Muscle of arm (tissue), 12 donors: ENCODE data around the gene ARMC12. TPM values are rescaled to one million over a fixed set of nuclear protein-coding genes. Genes with fewer than 3 reads are reported as not detected.

Source experiments
- DNase-seq: peaks from one replicate; pipeline ENCODE4 v3.0.0-alpha.2; 2013
- polyA plus RNA-seq, 12 donors: library from polyadenylated mRNA; unstranded; fragments of 120-200 nt; gene quantifications; one replicate each; pipeline ENCODE4 v1.2.1, GENCODE V29; 2013; ENCODE audit not compliant: insufficient read length in 12 of 12

ARMC12 gene
- polyA plus RNA-seq, 12 donors = 0.36 to 2.6 (median 0.89) TPM; not detected in 2

DNA sequence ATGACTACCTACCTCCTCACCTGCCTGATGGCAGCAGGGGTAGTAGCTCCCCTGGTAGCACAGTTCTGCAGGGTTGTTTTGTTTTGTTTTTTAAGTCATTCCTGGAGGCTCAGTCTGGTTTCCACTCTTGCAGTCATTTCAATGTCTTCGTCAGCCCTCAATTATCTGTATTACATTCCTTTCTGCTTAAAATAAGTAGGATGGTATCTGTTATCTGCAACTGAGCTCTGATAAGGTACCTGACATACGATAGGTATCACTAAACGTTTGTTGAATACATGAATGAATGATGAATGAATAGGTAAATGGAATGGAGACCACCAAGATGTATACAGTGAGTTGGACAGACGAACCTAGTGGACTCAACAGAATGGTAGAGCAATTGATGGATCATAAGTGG, 32.4 kb downstream of the ARMC12 start:
- DNase-seq = no peak

DNA sequence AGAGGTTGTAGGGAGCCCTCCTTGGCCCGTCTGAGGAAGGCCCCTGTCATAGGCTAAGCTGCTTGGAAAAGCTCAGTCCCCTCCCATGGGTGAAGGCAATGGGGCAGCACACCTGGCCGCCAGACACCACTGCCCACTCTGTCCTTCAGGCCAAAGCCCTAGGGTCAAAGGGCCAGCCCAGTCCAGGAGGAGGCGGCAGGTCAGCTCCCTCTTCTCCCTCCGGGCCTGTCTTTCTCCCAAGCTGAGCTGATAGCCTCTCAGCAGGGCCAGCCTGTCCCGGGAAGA, 34.5 kb downstream of the ARMC12 start:
- DNase-seq = no peak

DNA sequence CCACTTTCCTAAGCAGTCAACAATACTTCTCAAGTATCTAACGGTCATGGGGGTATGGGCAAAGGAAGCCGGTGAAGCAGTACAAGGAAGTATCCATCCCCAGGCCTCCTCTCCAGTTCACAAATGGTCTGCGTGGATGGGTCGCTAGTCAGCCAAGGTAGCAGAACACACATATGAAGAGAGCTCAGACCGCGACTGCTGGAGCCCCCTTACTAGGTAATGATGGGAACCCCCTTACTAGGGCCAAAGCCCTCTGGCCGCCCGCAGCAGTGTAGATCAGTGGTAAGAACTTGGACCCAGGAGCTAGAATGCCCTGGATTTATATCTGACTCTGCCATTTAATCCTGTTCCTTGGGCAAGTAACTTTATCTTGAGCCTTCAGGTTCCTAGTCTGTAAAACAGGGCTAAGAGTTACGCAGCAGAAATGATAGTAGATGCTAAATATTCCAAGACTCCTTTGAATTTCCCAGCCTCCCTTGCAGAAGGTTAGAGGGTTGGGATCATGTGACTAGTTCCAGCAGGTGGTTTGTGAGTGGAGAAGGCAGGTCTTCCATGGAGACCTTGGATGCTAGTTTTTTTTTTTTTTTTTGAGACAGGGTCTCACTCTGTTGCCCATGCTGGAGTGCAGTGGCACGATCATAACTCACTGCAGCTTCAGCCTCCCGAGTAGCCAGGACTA, 37.4 kb downstream of the ARMC12 start:
- no peak for DNase-seq

DNA sequence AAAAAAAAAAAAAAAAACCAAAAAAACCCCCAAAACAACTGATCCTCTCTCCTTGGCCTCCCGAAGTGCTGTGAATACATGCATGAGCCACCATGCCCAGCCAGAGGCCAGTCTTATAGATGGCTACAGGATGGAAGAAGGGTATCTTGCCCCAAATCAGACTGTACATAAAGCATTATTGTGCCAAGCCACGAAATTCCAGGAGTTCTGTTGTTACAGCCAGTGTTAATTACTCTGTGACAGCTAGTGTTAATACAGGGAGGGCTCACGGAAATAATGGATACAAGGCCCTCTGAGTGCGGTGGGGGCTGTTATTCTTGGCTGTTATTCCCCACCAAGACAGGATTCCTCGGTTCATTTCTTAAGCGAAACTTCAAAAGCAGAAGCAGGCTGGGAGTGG, 38.2 kb downstream of the ARMC12 start:
- DNase-seq = no peak

DNA sequence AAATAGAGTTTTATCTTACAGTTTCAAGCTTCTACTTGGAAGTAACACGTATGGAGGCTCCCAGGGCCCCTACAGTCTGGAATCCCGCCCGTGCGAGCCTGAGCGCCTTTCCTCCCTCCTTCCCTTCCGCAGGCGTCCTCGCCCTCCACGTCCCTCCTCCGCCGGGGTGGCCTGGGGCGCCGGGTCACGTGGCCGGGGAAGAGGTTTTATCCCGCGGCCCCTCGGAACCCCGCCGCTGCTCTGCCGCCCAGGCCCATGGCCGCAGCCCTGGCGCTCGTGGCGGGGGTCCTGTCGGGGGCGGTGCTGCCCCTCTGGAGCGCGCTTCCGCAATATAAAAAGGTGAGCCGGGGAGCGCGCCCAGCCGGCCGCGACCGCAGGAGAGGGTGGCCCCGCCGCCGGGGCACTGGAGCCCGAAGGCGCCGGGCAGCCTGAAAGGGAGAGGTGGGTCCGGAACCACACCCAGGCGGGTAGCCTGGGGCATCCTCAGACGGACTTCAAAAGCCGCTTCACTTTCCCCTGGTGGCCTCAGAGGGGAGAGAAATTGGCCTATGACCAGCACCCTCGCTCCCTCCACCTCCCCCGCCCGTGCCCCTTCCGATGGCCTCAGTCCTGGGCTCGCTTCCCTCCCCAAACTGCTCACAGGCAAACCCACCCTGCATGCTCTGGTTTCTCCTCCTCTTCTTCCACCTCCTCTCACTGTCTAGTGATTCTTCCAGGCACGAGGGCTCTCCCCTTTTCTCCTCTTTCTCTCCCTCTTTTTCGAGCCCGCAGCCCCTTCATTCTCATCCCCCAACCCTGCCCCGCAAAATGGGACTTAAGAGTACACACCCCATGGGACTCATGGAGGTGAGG, 39.8 kb downstream of the ARMC12 start, which contains the start of gene CLPSL2:
TSS of gene CLPSL2 (plus strand) at position 235 of the 852 bp plus-strand sequence. CDS start at position 256, 21 bp downstream.
- no peak for DNase-seq

DNA sequence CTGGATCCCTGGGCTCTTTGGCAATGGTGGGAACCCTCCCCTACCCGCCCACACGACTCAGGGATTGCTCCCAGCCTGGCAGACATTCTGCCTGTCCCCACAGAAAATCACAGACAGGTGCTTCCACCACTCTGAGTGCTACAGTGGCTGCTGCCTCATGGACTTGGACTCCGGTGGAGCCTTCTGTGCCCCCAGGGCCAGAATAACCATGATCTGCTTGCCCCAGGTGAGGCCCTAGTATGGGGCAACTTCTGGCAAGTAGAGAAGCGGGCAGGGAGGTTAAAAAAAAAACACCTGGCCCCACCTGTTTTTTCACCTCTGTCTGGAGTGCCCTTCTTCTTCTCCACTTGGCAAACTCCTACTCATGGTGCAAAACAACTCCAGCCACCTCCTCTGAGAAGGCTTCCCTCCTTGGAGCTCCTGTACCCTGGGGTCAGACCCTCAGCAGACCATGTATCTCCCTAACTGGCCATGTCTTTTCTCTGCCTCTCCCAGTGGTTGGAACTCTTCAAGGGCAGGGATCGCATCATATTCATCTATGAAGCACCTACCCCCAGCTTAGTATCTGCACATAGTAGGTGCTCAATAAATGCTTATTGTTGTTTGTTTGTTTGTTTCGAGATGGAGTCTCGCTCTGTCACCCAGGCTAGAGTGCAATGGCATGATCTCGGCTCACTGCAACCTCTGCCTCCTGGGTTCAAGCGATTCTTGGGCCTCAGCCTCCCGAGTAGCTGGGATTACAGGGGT, 40.7 kb downstream of the ARMC12 start:
- no peak for DNase-seq

DNA sequence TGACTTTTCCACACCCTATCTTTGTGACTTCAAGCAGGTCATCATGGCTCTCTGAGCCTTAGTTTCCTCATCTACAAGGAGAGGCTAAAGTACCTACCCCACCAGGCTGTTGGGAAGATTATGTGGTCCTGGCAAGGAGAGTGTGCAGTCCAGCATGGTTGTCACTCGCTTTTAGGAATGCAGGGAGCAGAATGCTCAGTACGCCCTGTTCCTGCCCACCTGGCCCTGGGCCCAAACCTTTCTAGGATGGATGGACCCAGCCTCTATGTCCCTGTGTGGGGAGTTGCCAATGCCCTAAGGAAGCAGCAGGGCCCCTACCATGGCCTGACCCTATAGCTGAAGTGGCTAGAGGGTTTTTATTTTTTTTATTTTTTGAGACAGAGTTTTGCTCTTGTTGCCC, 41.6 kb downstream of the ARMC12 start:
- DNase-seq = no peak

DNA sequence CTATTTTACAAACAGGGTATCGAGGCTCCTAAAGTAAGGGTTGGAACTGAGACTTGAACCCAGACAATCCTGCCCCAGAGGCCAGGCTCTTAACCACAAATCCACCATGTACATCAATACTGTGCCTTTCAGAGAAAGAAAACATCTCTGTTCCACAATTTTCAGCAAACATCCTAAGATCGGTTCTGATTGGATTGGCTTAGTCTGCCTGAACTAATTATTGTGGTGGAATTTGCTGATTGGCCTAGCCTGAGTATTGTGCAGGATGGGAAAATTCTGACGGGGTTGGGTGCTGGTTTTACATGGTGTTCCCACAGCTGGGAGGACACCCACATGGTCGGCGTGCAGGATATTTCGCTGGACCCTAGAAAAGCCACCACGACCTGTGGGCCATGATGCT, 43.9 kb downstream of the ARMC12 start, which contains the start of gene CLPSL1:
TSS of gene CLPSL1 (plus strand) at position 301 of the 400 bp plus-strand sequence. CDS start at position 393, 92 bp downstream.
- DNase-seq = no peak

DNA sequence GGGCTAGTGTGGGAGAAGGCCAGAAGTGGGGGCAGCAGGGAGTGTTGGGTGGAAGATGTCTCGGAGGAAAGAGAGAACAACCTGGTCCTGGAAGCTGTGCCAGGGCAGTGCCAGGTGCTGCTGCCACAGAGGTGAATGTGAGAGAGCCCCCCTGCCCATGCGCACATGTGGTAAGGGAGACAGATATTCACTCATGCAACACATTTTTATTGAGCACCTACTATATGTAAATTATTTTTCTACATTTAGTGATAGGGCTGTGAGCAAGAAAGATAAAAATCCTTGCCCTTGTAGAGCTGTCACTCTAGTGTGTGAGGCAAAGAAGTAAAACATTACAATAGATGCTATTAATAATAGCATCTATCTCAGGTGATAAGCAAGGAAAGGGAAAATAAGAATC, 44.5 kb downstream of the ARMC12 start:
- DNase-seq = no peak

DNA sequence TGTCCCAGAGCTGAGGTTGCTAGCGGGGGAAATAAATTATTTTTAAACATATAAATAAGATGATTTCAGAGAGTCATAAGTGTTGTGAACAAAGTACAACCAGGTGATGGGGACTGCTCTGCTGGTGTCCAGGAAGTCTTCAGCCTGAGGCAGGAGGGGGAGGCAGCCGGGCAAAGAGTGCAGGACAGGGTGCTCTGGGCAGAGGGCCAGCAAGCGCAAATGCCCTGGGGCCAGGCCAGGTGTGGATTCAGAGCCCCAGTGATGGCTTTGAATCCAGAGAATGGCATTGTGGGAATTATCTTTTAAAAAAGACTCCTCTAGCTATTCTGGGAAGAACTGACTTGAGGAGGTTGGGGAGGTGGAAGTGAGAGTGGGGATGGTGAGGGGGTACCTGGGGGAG, 45.6 kb downstream of the ARMC12 start:
- DNase-seq = no peak

DNA sequence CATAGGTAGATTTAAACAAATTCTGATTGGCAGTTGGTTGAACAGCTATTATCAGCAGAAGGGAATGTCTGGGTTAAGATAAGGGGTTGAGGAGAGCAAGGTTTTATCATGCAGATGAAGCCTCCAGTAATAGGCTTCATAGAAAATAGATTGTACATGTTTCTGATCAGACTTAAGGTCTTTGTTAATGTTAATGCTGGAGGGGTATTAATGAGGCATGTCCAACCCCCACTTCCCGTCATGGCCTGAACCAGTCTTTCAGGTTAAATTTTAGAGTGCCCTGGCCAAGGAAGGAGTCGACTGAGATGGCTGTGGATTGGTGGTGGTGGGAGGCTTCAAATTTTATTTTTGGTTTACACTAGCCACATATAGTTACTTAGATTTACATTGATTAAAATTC, 47.4 kb downstream of the ARMC12 start:
- DNase-seq = no peak

DNA sequence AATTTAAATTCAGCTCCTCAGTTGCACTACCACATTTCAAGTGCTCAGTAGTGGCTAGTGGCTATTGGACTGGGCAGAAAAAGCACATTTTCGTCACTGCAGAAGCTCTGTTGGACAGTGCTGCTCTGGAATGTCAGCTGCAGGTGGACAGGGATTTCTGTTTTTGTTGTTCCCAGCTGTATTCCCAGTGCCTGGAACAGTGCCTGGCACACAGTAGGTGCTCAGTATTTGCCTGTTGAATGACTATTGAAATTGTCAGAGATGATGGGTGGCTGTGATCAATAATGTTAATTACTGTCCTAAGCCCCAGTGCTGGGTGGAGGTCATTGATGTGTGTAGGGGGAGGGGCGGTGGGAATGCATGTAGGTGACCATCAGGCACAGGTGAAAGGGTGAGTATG, 49.4 kb downstream of the ARMC12 start:
- DNase-seq = no peak

DNA sequence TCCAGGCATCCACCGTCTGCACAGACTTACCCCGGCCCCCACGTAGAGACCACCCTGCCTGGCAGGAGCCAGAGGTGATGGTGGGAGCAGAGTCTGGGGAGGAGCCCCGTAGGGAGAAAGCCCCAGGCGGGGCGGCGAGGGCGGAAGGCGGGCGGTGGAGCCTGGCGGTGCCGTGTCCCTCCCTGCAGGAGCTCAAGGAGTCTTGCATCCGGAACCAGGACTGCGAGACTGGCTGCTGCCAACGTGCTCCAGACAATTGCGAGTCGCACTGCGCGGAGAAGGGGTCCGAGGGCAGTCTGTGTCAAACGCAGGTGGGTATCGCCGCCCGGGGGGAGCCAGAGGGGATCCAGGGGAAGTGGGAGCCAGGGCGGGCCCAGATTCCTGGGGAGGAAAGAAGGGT, 50.0 kb downstream of the ARMC12 start:
- DNase-seq = no peak

DNA sequence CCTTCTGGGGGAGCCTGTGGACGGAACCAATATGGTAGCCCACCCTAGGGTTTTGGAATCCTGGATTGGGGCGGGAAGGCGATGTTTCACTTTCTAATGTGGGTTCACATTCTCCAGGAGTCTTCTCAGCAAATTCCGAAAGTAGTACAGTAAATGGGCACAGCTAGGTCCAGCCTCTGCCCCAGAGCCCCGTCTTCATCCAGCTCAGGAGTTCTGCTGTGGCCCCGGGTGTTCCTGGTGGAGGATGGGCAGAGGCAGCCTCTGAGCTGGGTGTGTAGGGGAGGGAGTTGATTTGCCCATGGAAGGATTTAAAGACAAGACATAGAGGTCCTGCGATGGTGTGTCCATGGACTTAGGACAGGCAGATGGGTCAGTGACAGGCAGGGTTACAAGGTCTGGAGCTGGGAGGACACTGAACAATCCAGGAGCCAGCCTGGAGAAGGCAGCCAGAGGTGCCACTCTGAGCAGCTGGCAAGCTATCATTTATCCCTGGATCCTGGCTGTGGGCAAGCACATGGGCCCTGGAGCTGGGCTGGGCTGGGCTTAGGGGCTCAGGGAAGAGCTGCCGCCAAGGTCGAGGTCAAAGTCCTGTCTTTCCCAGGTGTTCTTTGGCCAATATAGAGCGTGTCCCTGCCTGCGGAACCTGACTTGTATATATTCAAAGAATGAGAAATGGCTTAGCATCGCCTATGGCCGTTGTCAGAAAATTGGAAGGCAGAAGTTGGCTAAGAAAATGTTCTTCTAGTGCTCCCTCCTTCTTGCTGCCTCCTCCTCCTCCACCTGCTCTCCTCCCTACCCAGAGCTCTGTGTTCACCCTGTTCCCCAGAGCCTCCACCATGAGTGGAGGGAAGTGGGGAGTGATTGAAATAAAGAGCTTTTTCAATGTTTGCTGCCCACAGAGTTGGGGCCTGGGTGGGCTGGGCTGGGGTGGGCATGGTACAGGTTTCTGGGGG, 50.7 kb downstream of the ARMC12 start:
- no peak for DNase-seq

DNA sequence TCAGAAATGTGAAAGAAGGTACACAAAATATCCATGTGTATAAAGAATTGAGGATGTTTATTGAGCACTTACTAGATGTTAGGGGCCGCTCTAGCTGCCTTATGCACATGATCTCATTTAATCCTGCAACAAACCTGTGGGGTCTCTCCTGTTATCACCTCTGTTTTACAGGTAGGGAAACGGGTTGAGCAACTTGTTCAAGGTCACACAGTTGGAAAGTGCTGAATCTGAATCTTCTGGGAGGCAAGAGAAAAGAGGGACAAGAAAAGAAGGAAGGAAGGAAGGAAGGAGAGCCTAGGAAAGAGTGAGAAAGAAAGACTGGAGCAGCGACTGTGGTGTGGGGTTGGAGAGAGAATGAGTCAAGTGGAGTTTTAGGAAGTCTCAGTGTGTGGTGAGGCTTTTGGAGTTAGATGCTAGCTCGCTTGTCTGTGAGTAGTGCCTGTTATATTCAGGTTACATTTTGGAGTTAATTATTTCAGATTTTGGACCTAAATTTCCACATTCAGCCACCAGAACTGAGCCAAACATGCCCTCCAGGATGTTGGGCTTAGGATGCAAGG, 51.7 kb downstream of the ARMC12 start:
- DNase-seq = no peak

DNA sequence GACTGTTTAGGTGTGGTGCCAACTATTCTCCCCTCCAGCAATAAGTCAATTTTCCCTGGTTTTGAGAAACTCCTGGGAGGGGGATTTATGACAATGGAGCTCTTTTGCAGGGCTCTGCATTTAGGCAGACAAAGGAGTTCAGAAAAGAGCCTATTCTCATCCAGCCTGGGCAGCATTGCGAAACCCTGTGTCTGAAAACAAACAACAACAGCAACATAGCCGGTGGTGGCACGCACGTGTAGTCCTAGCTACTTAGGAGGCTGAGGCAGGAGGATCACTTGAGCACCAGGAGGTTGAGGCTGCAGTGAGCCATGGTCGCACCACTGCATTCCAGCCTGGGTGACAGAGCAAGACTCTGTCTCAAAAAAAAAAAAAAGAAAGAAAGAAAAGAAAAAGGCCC, 53.9 kb downstream of the ARMC12 start:
- no peak for DNase-seq

DNA sequence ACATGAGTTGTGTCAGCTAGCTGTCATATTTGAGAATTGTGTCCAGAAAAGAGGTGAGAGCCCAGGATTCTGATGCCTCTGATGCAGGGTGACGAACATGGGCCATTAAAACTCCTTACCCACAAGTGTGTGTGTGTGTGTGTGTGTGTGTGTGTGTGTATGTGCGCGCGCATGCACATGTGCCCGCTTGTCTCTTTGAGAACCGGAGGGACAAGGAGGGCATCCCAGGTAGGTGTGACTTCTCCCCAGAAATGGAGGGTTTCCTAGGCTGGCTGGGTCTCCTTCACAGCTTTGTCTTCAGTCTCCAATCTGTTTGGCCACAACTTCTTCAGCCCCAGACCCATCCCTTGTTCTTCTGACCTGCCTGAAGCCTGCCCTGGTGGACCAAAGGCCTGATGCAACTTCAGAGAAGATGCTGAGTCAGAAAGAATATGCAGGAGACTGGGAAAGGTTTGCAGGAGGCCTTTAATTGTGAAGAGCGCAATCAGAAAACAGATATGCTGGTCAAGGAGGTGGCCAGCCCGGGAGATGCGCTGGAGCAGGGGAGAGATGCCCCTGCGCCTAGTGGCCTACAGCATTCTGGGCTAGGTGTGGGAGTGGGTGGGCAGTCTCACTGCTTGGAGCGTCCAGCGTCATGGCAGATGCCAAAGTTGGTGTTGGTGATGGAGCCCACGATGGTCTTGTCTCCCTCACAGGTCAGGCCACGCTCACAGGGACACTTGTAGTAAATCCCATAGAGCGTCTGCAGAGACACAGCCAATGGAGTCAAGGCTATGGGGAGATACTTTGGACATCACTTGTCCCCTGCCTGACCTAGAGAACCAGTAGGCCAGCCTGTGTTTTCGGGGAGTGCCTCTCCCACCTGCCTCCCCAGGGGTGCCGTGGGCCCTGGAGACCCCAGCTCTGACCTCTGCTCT, 58.0 kb downstream of the ARMC12 start:
- no peak for DNase-seq

DNA sequence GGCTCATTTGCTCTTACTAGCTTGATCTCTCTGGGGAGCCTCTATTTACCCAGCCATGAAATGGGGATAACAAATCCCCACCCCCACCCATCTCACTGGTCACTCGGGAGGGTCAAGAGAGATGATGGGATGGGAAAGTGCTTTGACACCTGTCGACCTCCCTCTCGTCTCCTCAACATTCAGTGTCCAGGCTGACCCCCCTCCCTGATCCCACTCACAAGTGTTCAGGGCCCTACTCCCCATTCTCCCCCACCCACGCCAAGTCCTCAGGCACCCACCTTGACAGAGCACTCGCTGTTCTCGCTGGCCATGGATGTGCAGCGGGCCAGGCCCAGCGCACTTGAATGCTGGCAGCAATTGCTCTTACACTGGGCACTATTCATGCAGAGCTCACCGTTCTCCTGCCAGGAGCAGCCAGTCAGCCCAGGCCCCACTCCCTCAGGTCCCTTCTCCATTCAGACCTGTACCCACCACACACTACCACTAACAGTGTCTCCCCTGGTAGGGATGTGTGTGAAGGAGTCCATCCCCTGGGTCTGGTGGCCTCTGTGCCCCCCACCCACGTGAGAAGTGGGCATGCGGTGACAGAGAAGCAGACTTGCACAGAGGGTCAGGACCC, 58.7 kb downstream of the ARMC12 start:
- DNase-seq = no peak

DNA sequence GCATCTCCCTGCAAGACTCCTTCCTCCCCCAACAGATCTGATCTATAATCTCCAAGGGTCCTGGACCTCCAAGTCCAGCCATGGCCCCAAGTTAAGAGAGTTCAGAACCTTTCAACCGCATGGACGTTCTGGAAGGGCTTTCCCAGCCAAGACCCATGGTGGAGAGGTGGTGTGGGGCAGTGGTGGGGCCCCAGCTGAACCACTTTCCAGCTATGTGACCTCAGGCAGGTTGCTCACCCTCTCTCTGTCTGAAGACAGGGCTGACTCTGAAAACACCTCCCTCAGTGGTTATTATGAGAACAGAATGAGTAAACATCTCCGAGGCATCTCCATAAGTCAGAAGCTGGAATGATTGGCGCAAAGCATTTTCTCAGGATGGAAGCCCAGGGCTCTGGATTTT, 59.4 kb downstream of the ARMC12 start:
- DNase-seq = no peak
